ENCODE measurements around the gene ARPC5. TPM values are rescaled to one million over a fixed set of nuclear protein-coding genes. Genes with fewer than 3 reads are reported as not detected.
A peak's percentile ranks its signal among the peaks of the same experiment; 100 is the strongest.

Gene ARPC5
- total RNA-seq, 4 donors from 2014 or later, result 73.0 to 234 (median 170) TPM

- Histone ChIP-seq H3K27ac (no peak overlapping the region), H3K36me3 (no peaks in the 10 kb centered on the region), H3K4me1 (no peaks in the 10 kb centered on the region), H3K4me3 (no peak overlapping the region), H3K9me3 (no peaks in the 10 kb centered on the region), H3K27me3 (no peaks in the 10 kb centered on the region)
- TF ChIP-seq CTCF (IDR thresholded peaks at IDR 0.05) (no peak), POLR2A (IDR thresholded peaks at IDR 0.05) (no peak)
- DNase-seq, result no peak
- intact Hi-C loops (cut with DNase I; ENCODE audit: low total_unique reads), result loop anchor here (10.0 kb wide), 1 partner anchor 162 kb away; the partner anchor contains the start of gene SMG7
These were observed 1.2 kb upstream of the ARPC5 start for GRCh38 chr1:183636783-183637182.

- TF ChIP-seq CTCF (IDR thresholded peaks at IDR 0.05) (no peak), POLR2A (IDR thresholded peaks at IDR 0.05) (no peak)
- Histone ChIP-seq H3K9me3 (no peaks in the 10 kb centered on the region), H3K27me3 (no peaks in the 10 kb centered on the region), H3K27ac (peak overlapping the region; percentile 91 to 97), H3K36me3 (no peaks in the 10 kb centered on the region), H3K4me3 (peak overlapping the region; percentile 71 to 92), H3K4me1 (no peaks in the 10 kb centered on the region)
- DNase-seq, result no peak
- intact Hi-C loops (cut with DNase I; ENCODE audit: low total_unique reads), result loop anchor here (10.0 kb wide), 1 partner anchor 162 kb away; the partner anchor contains the start of gene SMG7
These were observed 725 bp upstream of the ARPC5 start for GRCh38 chr1:183636334-183636682.

GRCh38 chr1:183635099-183635605 is 431 bp downstream of the ARPC5 start:
- peak overlapping the region; percentile 91 to 97 for H3K27ac ChIP-seq
- intact Hi-C loops (cut with DNase I; ENCODE audit: low total_unique reads), result loop anchor here (10.0 kb wide), 1 partner anchor 160 kb away; the partner anchor contains the start of gene SMG7
- H3K4me1 ChIP-seq, result peaks cover 0 to 10% of the 10 kb centered on the region in 2 donors
- no peaks in the 10 kb centered on the region for H3K9me3 ChIP-seq
- no peaks in the 10 kb centered on the region for H3K36me3 ChIP-seq
- TF ChIP-seq CTCF (IDR thresholded peaks at IDR 0.05), result no peak
- no peak for TF ChIP-seq POLR2A (IDR thresholded peaks at IDR 0.05)
- peak overlapping the region; percentile 71 to 92 for H3K4me3 ChIP-seq
- H3K27me3 ChIP-seq, result no peaks in the 10 kb centered on the region
- peak in 1 of 2 donors; percentile 45 for DNase-seq

- H3K27me3 ChIP-seq, result no peaks in the 10 kb centered on the region
- peak overlapping the region; percentile 71 to 92 for H3K4me3 ChIP-seq
- no peaks in the 10 kb centered on the region for H3K36me3 ChIP-seq
- H3K9me3 ChIP-seq, result no peaks in the 10 kb centered on the region
- no peak for DNase-seq
- peak overlapping the region; percentile 91 to 97 for H3K27ac ChIP-seq
- intact Hi-C loops (cut with DNase I; ENCODE audit: low total_unique reads), result loop anchor here (10.0 kb wide), 1 partner anchor 160 kb away; the partner anchor contains the start of gene SMG7
- TF ChIP-seq CTCF (IDR thresholded peaks at IDR 0.05) (no peak), POLR2A (IDR thresholded peaks at IDR 0.05) (no peak)
- H3K4me1 ChIP-seq, result peaks cover 4 to 10% of the 10 kb centered on the region in 2 donors
These were observed 1.0 kb downstream of the ARPC5 start for GRCh38 chr1:183634429-183635065.

GRCh38 chr1:183633676-183634343 is 1.8 kb downstream of the ARPC5 start:
- intact Hi-C loops (cut with DNase I; ENCODE audit: low total_unique reads), result loop anchor here (10.0 kb wide), 1 partner anchor 159 kb away; the partner anchor contains the start of gene SMG7
- peak overlapping the region; percentile 71 to 92 for H3K4me3 ChIP-seq
- no peaks in the 10 kb centered on the region for H3K9me3 ChIP-seq
- peak overlapping the region; percentile 91 to 97 for H3K27ac ChIP-seq
- DNase-seq, result peak in 1 of 2 donors; percentile 62
- H3K4me1 ChIP-seq, result peaks cover 10 to 11% of the 10 kb centered on the region in 2 donors
- no peaks in the 10 kb centered on the region for H3K36me3 ChIP-seq
- no peaks in the 10 kb centered on the region for H3K27me3 ChIP-seq
- TF ChIP-seq POLR2A (IDR thresholded peaks at IDR 0.05), result peak; percentile 50 to 66
- peak; percentile 22 to 68 (median 44) for TF ChIP-seq CTCF (IDR thresholded peaks at IDR 0.05)
